IPS-11a (cell line): ENCODE measurements around the gene PCGF1.

Experiments used
- H3K4me3 ChIP-seq: one replicate; pipeline ENCODE4 v1.5.1; 2013; ENCODE audit warnings: low read depth, low read length, control low read depth

The PCGF1 gene

GRCh38 chr2:74499940-74500577 lies 7.4 kb downstream of the PCGF1 start:
- no peak overlapping the region for H3K4me3 ChIP-seq

- H3K4me3 ChIP-seq: peak within 1 kb of the TSS; percentile 20
These were observed 8.1 kb downstream of the PCGF1 start, which contains the start of gene LBX2 for GRCh38 chr2:74499267-74499939. Gene LBX2, minus strand, starts transcription at chr2:74499603. Its CDS starts 66 bp downstream, at chr2:74499537.

GRCh38 chr2:74498500-74499266 lies 8.8 kb downstream of the PCGF1 start:
- peak overlapping the region; percentile 29 for H3K4me3 ChIP-seq

GRCh38 chr2:74497777-74498499 lies 9.6 kb downstream of the PCGF1 start:
- H3K4me3 ChIP-seq: peak overlapping the region; percentile 29

GRCh38 chr2:74496997-74497776 lies 10.3 kb downstream of the PCGF1 start:
- no peak overlapping the region for H3K4me3 ChIP-seq

- no peak overlapping the region for H3K4me3 ChIP-seq
These were observed 12.1 kb downstream of the PCGF1 start for GRCh38 chr2:74495440-74495839.

GRCh38 chr2:74493546-74493945 lies 13.9 kb downstream of the PCGF1 start:
- H3K4me3 ChIP-seq: no peak overlapping the region

GRCh38 chr2:74491648-74492544 lies 15.6 kb downstream of the PCGF1 start:
- H3K4me3 ChIP-seq: no peak overlapping the region

GRCh38 chr2:74489906-74490305 lies 17.6 kb downstream of the PCGF1 start:
- no peak overlapping the region for H3K4me3 ChIP-seq

- no peak overlapping the region for H3K4me3 ChIP-seq
These were observed 18.6 kb downstream of the PCGF1 start for GRCh38 chr2:74488643-74489481.

- H3K4me3 ChIP-seq: no peak overlapping the region
These were observed 21.4 kb downstream of the PCGF1 start for GRCh38 chr2:74486141-74486540.

GRCh38 chr2:74483675-74484164 lies 23.8 kb downstream of the PCGF1 start:
- H3K4me3 ChIP-seq: peak overlapping the region; percentile 97

GRCh38 chr2:74482801-74483674 lies 24.5 kb downstream of the PCGF1 start, which contains the start of the genes CCDC142 and TTC31:
Gene CCDC142, minus strand, starts transcription at chr2:74482998. Its CDS starts 161 bp downstream, at chr2:74482837.
Gene TTC31, plus strand, starts transcription at chr2:74483081. Its CDS starts 15 bp downstream, at chr2:74483096.
- peak within 1 kb of the TSS; percentile 97 for H3K4me3 ChIP-seq

GRCh38 chr2:74481961-74482800 lies 25.3 kb downstream of the PCGF1 start:
- peak overlapping the region; percentile 97 for H3K4me3 ChIP-seq

GRCh38 chr2:74481431-74481830 lies 26.1 kb downstream of the PCGF1 start:
- H3K4me3 ChIP-seq: peak overlapping the region; percentile 97

GRCh38 chr2:74474899-74475298 lies 32.6 kb downstream of the PCGF1 start:
- H3K4me3 ChIP-seq: no peak overlapping the region
